WTC11 (cell line): ENCODE results near the gene STH. TPM values are rescaled to one million over a fixed set of nuclear protein-coding genes. Genes with fewer than 3 reads are reported as not detected.

Experiments used
- ATAC-seq: fragments of 200-7000 bp; cut with Tn5 transposase; 2 replicates; pipeline ENCODE4 v1.10.0; 2021; ENCODE audit warnings: mild to moderate bottlenecking, moderate library complexity
- CTCF ChIA-PET: fragments of 300-600 bp; sonication (Branson Sonifier 250); formaldehyde crosslinking; loops from one replicate; lab custom pipeline; 2021; ENCODE audit warnings: antibody characterized with exemption; lab: Charles Lee
- POLR2A ChIA-PET: fragments of 350-600 bp; sonication (Branson Sonifier 250); formaldehyde crosslinking; loops from one replicate; lab custom pipeline; 2021; ENCODE audit warnings: antibody characterized with exemption; lab: Charles Lee
- DNase-seq: peaks from one replicate; pipeline ENCODE4 v3.0.0; 2021; ENCODE audit warnings: low spot score
- H3K27ac Mint-ChIP-seq: 2 replicates; pipeline ENCODE4 v1.8.0; 2021; ENCODE audit warnings: mixed read lengths
- H3K27me3 Mint-ChIP-seq: 2 replicates; pipeline ENCODE4 v1.8.0; 2021; ENCODE audit warnings: low read depth, mild to moderate bottlenecking, moderate library complexity, mixed read lengths
- H3K36me3 Mint-ChIP-seq: 2 replicates; pipeline ENCODE4 v1.8.0; 2021; ENCODE audit warnings: mixed read lengths
- H3K4me1 Mint-ChIP-seq: 2 replicates; pipeline ENCODE4 v1.8.0; 2022; ENCODE audit warnings: mixed read lengths
- H3K4me3 Mint-ChIP-seq: 2 replicates; pipeline ENCODE4 v1.8.0; 2021; ENCODE audit warnings: mild to moderate bottlenecking, moderate library complexity, mixed read lengths
- H3K9me3 Mint-ChIP-seq: 2 replicates; pipeline ENCODE4 v1.8.0; 2021; ENCODE audit warnings: mixed read lengths
- AR ChIP-seq: fragments of 250-450 bp; sonication (Bioruptor Pico); IDR thresholded peaks from 2 replicates; pipeline ENCODE4 v1.9.0; 2021; ENCODE audit warnings: mild to moderate bottlenecking
- CDX4 ChIP-seq: fragments of 250-450 bp; sonication (Bioruptor Pico); IDR thresholded peaks from 2 replicates; pipeline ENCODE4 v1.9.0; 2021; ENCODE audit warnings: moderate library complexity, mild to moderate bottlenecking, inconsistent platforms, borderline replicate concordance
- CREM ChIP-seq: sonication (generic); formaldehyde crosslinking; IDR thresholded peaks from 2 replicates; pipeline ENCODE4 v1.8.1; 2022; ENCODE audit warnings: mild to moderate bottlenecking, missing genetic modification reagents, moderate library complexity
- E2F1 ChIP-seq: sonication (generic); formaldehyde crosslinking; IDR thresholded peaks from 2 replicates; pipeline ENCODE4 v1.8.0; 2022; ENCODE audit warnings: mild to moderate bottlenecking, missing genetic modification reagents
- ELF4 ChIP-seq: sonication (generic); formaldehyde crosslinking; IDR thresholded peaks from 2 replicates; pipeline ENCODE4 v1.8.1; 2022; ENCODE audit warnings: low read depth, mild to moderate bottlenecking, moderate library complexity, missing genetic modification reagents
- FOXK1 ChIP-seq: sonication (generic); formaldehyde crosslinking; IDR thresholded peaks from 2 replicates; pipeline ENCODE4 v1.8.0; 2022; ENCODE audit warnings: mild to moderate bottlenecking, moderate library complexity, missing genetic modification reagents
- GABPB1 ChIP-seq: sonication (generic); formaldehyde crosslinking; IDR thresholded peaks from 2 replicates; pipeline ENCODE4 v1.8.1; 2023; ENCODE audit warnings: mild to moderate bottlenecking, missing genetic modification reagents
- GTF2I ChIP-seq: fragments of 250-450 bp; sonication (Bioruptor Pico); conservative IDR thresholded peaks from 2 replicates; pipeline ENCODE4 v1.4.0; 2021; ENCODE audit warnings: mild to moderate bottlenecking
- NFYB ChIP-seq: sonication (generic); formaldehyde crosslinking; conservative IDR thresholded peaks from 2 replicates; pipeline ENCODE4 v1.8.0; 2022; ENCODE audit warnings: low read depth, missing genetic modification reagents
- NR3C1 ChIP-seq: sonication (generic); formaldehyde crosslinking; conservative IDR thresholded peaks from 2 replicates; pipeline ENCODE4 v1.8.1; 2023; ENCODE audit warnings: low read depth, mild to moderate bottlenecking, missing genetic modification reagents
- PRDM15 ChIP-seq: sonication (generic); formaldehyde crosslinking; IDR thresholded peaks from 2 replicates; pipeline ENCODE4 v1.8.0; 2022; ENCODE audit warnings: missing genetic modification reagents
- SMAD3 ChIP-seq: sonication (generic); formaldehyde crosslinking; IDR thresholded peaks from 2 replicates; pipeline ENCODE4 v1.8.0; 2022; ENCODE audit warnings: missing genetic modification reagents, mild to moderate bottlenecking, borderline replicate concordance
- TP53 ChIP-seq: sonication (generic); formaldehyde crosslinking; IDR thresholded peaks from 2 replicates; pipeline ENCODE4 v1.8.1; 2023; ENCODE audit warnings: mild to moderate bottlenecking, missing genetic modification reagents
- ZBTB21 ChIP-seq: sonication (generic); formaldehyde crosslinking; IDR thresholded peaks from 2 replicates; pipeline ENCODE4 v1.8.1; 2023; ENCODE audit warnings: mild to moderate bottlenecking, missing genetic modification reagents, borderline replicate concordance
- ZNF232 ChIP-seq: sonication (generic); formaldehyde crosslinking; IDR thresholded peaks from 2 replicates; pipeline ENCODE4 v1.8.0; 2022; ENCODE audit warnings: mild to moderate bottlenecking, missing genetic modification reagents
- ZNF416 ChIP-seq: fragments of 250-450 bp; sonication (Bioruptor Pico); IDR thresholded peaks from 2 replicates; pipeline ENCODE4 v1.9.0; 2021; ENCODE audit warnings: mild to moderate bottlenecking, inconsistent platforms
- ZNF671 ChIP-seq: fragments of 250-450 bp; sonication (Bioruptor Pico); IDR thresholded peaks from 2 replicates; pipeline ENCODE4 v1.8.0; 2021; ENCODE audit warnings: mild to moderate bottlenecking
- total RNA-seq: library from RNA; stranded (reverse); gene quantifications from 3 replicates; pipeline ENCODE4 v1.2.3, GENCODE V29; 2021
- TF ChIP-seq, protein P1 (sequence below): sonication (generic); formaldehyde crosslinking; IDR thresholded peaks from 2 replicates; pipeline ENCODE4 v1.8.1; 2022; ENCODE audit warnings: missing genetic modification reagents, borderline replicate concordance

STH gene
- total RNA-seq, 1 experiment from 2014 or later = not detected

DNA sequence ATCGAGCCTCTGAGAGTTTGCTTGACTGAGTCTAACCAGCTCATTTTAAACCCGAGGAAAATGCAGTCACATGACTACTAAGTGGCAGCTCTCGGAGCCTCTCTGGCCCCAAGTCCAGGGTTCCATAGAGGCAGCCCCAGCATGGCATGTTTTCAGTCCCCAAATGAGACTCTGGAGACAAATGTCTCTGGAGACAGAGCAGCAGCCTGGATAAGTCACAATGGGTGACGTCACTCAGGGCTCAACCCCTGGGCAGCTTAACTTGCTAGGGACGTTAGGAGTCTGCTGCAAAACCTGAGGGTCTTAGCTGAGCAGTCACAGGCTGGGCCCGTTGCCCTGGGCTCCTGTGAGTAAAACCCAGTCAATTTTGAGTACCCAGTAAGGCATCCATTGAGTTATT, 6.9 kb upstream of the STH start:
- peaks cover 12% of the 10 kb centered on the region; the same call in 1 of the 2 replicates for H3K4me1 Mint-ChIP-seq
- TF ChIP-seq ZNF232 (CRISPR knock-in tag) = no peak
- TF ChIP-seq PRDM15 = no peak
- TF ChIP-seq NR3C1 (CRISPR knock-in tag) = no peak
- no peak for TF ChIP-seq CREM (CRISPR knock-in tag)
- no peak for TF ChIP-seq SMAD3
- no peak for TF ChIP-seq FOXK1
- TF ChIP-seq TP53 (CRISPR knock-in tag) = no peak
- no peak for TF ChIP-seq GTF2I (CRISPR knock-in tag)
- TF ChIP-seq NFYB (CRISPR knock-in tag) = no peak
- TF ChIP-seq, protein P1, sequence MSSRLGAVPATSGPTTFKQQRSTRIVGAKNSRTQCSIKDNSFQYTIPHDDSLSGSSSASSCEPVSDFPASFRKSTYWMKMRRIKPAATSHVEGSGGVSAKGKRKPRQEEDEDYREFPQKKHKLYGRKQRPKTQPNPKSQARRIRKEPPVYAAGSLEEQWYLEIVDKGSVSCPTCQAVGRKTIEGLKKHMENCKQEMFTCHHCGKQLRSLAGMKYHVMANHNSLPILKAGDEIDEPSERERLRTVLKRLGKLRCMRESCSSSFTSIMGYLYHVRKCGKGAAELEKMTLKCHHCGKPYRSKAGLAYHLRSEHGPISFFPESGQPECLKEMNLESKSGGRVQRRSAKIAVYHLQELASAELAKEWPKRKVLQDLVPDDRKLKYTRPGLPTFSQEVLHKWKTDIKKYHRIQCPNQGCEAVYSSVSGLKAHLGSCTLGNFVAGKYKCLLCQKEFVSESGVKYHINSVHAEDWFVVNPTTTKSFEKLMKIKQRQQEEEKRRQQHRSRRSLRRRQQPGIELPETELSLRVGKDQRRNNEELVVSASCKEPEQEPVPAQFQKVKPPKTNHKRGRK (CRISPR knock-in tag) = no peak
- TF ChIP-seq E2F1 (CRISPR knock-in tag) = no peak
- TF ChIP-seq ZNF416 = no peak
- no peak for TF ChIP-seq CDX4 (CRISPR knock-in tag)
- no peak for TF ChIP-seq ZBTB21 (CRISPR knock-in tag)
- no peak for TF ChIP-seq ELF4 (CRISPR knock-in tag)
- no peak for TF ChIP-seq AR (CRISPR knock-in tag)
- no peak for TF ChIP-seq GABPB1 (CRISPR knock-in tag)
- no peak for TF ChIP-seq ZNF671 (CRISPR knock-in tag)
- no peak overlapping the region for H3K4me3 Mint-ChIP-seq
- ChIA-PET CTCF (interaction anchor here (0.9 to 4.9 kb wide), 3 partner anchors 10 to 201 kb away, joined by 3 to 33 read pairs (median 8); no protein-coding TSS in a partner anchor), POLR2A (no interaction called here)
- H3K36me3 Mint-ChIP-seq = no peaks in the 10 kb centered on the region
- DNase-seq (no peak), ATAC-seq (no peak)
- 0 out of 2 replicates have a peak, but pooled peaks cover 2% of the 10 kb centered on the region for H3K27me3 Mint-ChIP-seq
- peaks cover 5% of the 10 kb centered on the region for H3K9me3 Mint-ChIP-seq
- H3K27ac Mint-ChIP-seq = no peak overlapping the region
